Tongue (tissue), 2 donors: ENCODE results near the gene ERP27. TPM values are rescaled to one million over a fixed set of nuclear protein-coding genes. Genes with fewer than 3 reads are reported as not detected.

Experiments used
- DNase-seq: peaks from one replicate; pipeline ENCODE4 v3.0.0-alpha.2; 2015
- total RNA-seq: library from RNA; depleted of rRNA; stranded (reverse); fragments of >200 nt; gene quantifications from one replicate; pipeline ENCODE4 v1.2.3, GENCODE V29; 2014

Gene ERP27
- total RNA-seq, 1 donor from 2014 or later, result 1.9 TPM

- no peak for DNase-seq
These were observed 3.3 kb downstream of the ERP27 start for GRCh38 chr12:14935031-14935430.

GRCh38 chr12:14934511-14934910 is 3.8 kb downstream of the ERP27 start:
- no peak for DNase-seq

- no peak for DNase-seq
These were observed 6.4 kb downstream of the ERP27 start for GRCh38 chr12:14931791-14932560.

- DNase-seq, result no peak
These were observed 7.0 kb downstream of the ERP27 start for GRCh38 chr12:14931359-14931758.

GRCh38 chr12:14930299-14930698 is 8.0 kb downstream of the ERP27 start:
- no peak for DNase-seq

- DNase-seq, result peak; percentile 72
These were observed 9.4 kb downstream of the ERP27 start for GRCh38 chr12:14928931-14929330.

GRCh38 chr12:14927267-14927666 is 11.1 kb downstream of the ERP27 start:
- no peak for DNase-seq

- no peak for DNase-seq
These were observed 13.8 kb downstream of the ERP27 start for GRCh38 chr12:14924541-14924940.

- no peak for DNase-seq
These were observed 14.4 kb downstream of the ERP27 start for GRCh38 chr12:14923944-14924343.

GRCh38 chr12:14921218-14921617 is 17.1 kb downstream of the ERP27 start:
- no peak for DNase-seq

GRCh38 chr12:14920475-14921126 is 17.7 kb downstream of the ERP27 start:
- DNase-seq, result no peak

- DNase-seq, result no peak
These were observed 18.9 kb downstream of the ERP27 start for GRCh38 chr12:14919455-14919854.

GRCh38 chr12:14915736-14916135 is 22.6 kb downstream of the ERP27 start:
- no peak for DNase-seq

- DNase-seq, result peak; percentile 49
These were observed 25.0 kb downstream of the ERP27 start for GRCh38 chr12:14913381-14913781.

GRCh38 chr12:14911131-14911530 is 27.2 kb downstream of the ERP27 start:
- DNase-seq, result no peak

- DNase-seq, result no peak
These were observed 28.0 kb downstream of the ERP27 start for GRCh38 chr12:14910090-14910915.

- no peak for DNase-seq
These were observed 30.4 kb downstream of the ERP27 start for GRCh38 chr12:14907953-14908352.

- DNase-seq, result no peak
These were observed 32.2 kb downstream of the ERP27 start for GRCh38 chr12:14906114-14906513.

- no peak for DNase-seq
These were observed 32.9 kb downstream of the ERP27 start for GRCh38 chr12:14905269-14906004.

GRCh38 chr12:14904854-14905253 is 33.5 kb downstream of the ERP27 start:
- no peak for DNase-seq

GRCh38 chr12:14903386-14904098 is 34.8 kb downstream of the ERP27 start:
- no peak for DNase-seq

GRCh38 chr12:14902465-14902864 is 35.9 kb downstream of the ERP27 start:
- DNase-seq, result no peak
